ENCODE measurements around the gene MANSC1.

Gene MANSC1

GRCh38 chr12:12392413-12392812, 42.4 kb upstream of the MANSC1 start:
- H3K4me3 ChIP-seq (replicated peaks in 1 of 2; ENCODE audit: low read depth in 2 of 2, low read length in 2 of 2), result no peak overlapping the region
- TF ChIP-seq CTCF (IDR thresholded peaks at IDR 0.05; ENCODE audit: low read depth, low read length), result no peak
- peak in 1 of 2 donors; percentile 67 for DNase-seq (ENCODE audit: low read depth in 2 of 2)

- peak; percentile 64 to 72 for DNase-seq (ENCODE audit: low read depth in 2 of 2)
- TF ChIP-seq CTCF (IDR thresholded peaks at IDR 0.05; ENCODE audit: low read depth, low read length), result no peak
- no peak overlapping the region for H3K4me3 ChIP-seq (replicated peaks in 1 of 2; ENCODE audit: low read depth in 2 of 2, low read length in 2 of 2)
These were observed 37.5 kb upstream of the MANSC1 start for GRCh38 chr12:12387501-12387900.

GRCh38 chr12:12384571-12385340, 34.7 kb upstream of the MANSC1 start:
- DNase-seq (ENCODE audit: low read depth in 2 of 2), result no peak
- no peak overlapping the region for H3K4me3 ChIP-seq (replicated peaks in 1 of 2; ENCODE audit: low read depth in 2 of 2, low read length in 2 of 2)

GRCh38 chr12:12381982-12382381, 31.9 kb upstream of the MANSC1 start:
- H3K4me3 ChIP-seq (replicated peaks in 1 of 2; ENCODE audit: low read depth in 2 of 2, low read length in 2 of 2), result no peak overlapping the region
- no peak for TF ChIP-seq CTCF (IDR thresholded peaks at IDR 0.05; ENCODE audit: low read depth, low read length)
- DNase-seq (ENCODE audit: low read depth in 2 of 2), result no peak

More at GRCh38 chr12:12384571-12385340, 34.7 kb upstream of the MANSC1 start:
- no peak for TF ChIP-seq CTCF (IDR thresholded peaks at IDR 0.05; ENCODE audit: low read depth, low read length)

- DNase-seq (ENCODE audit: low read depth in 2 of 2), result no peak
- no peak for TF ChIP-seq CTCF (IDR thresholded peaks at IDR 0.05; ENCODE audit: low read depth, low read length)
- no peak overlapping the region for H3K4me3 ChIP-seq (replicated peaks in 1 of 2; ENCODE audit: low read depth in 2 of 2, low read length in 2 of 2)
These were observed 31.0 kb upstream of the MANSC1 start for GRCh38 chr12:12380949-12381593.

- no peak for TF ChIP-seq CTCF (IDR thresholded peaks at IDR 0.05; ENCODE audit: low read depth, low read length)
- DNase-seq (ENCODE audit: low read depth in 2 of 2), result peak; percentile 32 to 40
- no peak overlapping the region for H3K4me3 ChIP-seq (replicated peaks in 1 of 2; ENCODE audit: low read depth in 2 of 2, low read length in 2 of 2)
These were observed 30.0 kb upstream of the MANSC1 start for GRCh38 chr12:12379831-12380730.

All from cardiac fibroblast (primary cell).